ENCODE results near the gene ZNF727.
"Not testable (repeated sequence)": the region's sequence is repeated elsewhere in the genome, so short reads cannot be mapped to it uniquely, and the experiment has no call there.

Gene ZNF727

DNA sequence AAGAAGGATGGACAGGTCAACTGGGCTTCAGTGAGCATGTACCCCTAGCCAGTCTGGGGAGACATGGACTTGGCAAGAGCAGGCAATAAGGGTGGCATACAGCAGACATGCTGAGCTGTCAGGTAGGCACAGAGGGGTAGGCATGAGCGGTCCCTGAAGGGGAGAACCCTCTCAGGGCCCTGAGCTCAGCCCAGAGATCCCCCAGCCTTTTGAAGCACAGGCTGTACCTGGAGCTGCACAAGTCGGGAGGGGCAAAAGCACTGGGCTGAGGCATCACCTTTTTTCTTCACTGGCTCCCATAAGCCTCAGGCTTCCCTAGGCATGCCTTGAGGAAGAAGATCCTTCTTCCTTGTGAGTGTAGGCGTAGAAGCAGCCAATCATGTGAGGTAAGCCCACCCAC is 42.3 kb downstream of the ZNF727 start:
- TF ChIP-seq, protein P1, sequence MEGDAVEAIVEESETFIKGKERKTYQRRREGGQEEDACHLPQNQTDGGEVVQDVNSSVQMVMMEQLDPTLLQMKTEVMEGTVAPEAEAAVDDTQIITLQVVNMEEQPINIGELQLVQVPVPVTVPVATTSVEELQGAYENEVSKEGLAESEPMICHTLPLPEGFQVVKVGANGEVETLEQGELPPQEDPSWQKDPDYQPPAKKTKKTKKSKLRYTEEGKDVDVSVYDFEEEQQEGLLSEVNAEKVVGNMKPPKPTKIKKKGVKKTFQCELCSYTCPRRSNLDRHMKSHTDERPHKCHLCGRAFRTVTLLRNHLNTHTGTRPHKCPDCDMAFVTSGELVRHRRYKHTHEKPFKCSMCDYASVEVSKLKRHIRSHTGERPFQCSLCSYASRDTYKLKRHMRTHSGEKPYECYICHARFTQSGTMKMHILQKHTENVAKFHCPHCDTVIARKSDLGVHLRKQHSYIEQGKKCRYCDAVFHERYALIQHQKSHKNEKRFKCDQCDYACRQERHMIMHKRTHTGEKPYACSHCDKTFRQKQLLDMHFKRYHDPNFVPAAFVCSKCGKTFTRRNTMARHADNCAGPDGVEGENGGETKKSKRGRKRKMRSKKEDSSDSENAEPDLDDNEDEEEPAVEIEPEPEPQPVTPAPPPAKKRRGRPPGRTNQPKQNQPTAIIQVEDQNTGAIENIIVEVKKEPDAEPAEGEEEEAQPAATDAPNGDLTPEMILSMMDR (IDR thresholded peaks at IDR 0.05; ENCODE audit: insufficient read depth, missing control alignments) = no peak
- FAIRE-seq = no peak
- DNase-seq (ENCODE audit: insufficient read length, low spot score) = no peak

DNA sequence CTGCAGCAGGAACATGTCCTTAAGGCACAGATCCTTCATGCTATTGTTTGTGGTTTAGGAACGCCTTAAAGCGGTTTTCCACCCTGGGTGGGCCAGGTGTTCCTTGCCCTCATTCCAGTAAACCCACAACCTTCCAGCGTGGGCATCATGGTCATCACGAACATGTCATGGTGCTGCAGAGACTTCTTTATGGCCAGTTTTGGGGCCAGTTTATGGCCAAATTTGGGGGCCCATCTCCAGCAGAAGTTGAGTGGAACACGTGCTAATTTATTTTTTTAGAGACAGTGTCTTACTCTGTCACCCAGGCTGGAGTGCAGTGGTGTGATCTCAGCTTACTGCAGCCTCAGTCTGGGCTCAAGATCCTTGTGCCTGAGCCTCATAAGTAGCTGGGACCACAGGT is 43.6 kb downstream of the ZNF727 start:
- not testable (repeated sequence) for DNase-seq (ENCODE audit: insufficient read length, low spot score); FAIRE-seq

All from D721Med (cell line).